Mucosa of gallbladder (tissue), 1 donor: Measurements from ENCODE around the gene EEF1A2. TPM values are rescaled to one million over a fixed set of nuclear protein-coding genes. Genes with fewer than 3 reads are reported as not detected.
"Not testable (repeated sequence)": the region's sequence is repeated elsewhere in the genome, so short reads cannot be mapped to it uniquely, and the experiment has no call there.

Source experiments
- DNase-seq: peaks from one replicate; pipeline ENCODE4 v3.0.0-alpha.2; 2020; ENCODE audit warnings: low spot score
- total RNA-seq: library from RNA; stranded (reverse); gene quantifications from one replicate; pipeline ENCODE4 v1.2.1, GENCODE V29; 2021
- donor health status: DM: no; HTN: no; CAD: no.

The EEF1A2 gene
- total RNA-seq, 1 donor from 2014 or later, result 56.3 TPM

DNA sequence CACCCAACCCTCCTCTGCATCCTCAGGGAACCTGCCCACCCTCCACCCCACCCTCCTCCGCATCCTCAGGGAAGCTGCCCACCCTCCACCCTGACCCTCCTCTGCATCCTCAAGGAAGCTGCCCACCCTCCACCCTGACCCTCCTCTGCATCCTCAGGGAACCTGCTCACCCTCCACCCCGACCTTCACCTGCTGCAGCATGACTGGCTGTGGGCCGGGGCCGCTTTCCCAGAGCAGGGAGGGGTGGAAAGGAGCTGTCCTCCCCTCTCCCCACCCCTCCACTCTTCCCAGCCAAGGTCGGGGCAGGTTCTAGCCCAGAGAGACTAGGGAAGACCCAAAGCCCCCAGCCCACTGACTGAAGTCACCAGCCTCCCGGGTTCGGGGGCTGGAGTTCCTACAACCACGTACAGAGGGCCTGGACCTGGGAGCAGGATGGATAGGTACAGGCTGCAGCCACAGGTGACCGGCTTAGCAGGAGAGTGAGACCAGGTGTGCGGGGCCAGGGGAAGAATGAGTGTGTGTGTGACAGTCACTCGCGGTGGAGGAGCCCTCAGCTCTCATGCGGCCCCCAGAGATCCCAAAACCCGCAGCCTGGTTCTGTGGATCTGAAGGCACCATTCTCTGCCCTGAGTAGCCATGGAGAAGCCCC is 11.6 kb downstream of the EEF1A2 start:
- no peak for DNase-seq

DNA sequence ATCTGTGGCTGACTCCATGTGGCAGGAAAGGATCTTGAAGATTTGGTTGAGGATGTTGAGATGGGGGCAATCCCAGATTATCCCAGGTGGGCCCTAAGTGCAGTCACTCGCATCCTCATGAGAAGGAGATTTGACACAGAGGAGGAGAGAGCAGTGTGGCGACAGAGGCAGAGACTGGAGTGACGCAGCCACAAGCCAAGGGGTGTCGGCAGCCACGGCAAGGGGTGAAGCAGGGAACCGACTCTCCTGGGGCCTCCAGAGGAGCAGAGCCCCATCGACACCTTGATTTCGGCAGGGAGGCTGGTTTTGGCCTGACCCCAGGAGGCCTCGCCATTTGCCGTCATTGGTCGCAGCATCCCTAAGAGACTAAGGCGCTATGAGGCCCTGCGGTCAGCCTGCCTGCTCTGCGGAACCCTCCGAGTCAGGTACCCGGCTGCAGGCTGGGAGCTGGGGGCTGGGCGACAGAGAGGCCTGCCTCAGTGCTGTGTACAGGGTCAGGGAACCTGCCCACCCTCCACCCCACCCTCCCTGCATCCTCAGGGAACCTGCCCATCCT is 12.5 kb downstream of the EEF1A2 start:
- DNase-seq, result no peak

DNA sequence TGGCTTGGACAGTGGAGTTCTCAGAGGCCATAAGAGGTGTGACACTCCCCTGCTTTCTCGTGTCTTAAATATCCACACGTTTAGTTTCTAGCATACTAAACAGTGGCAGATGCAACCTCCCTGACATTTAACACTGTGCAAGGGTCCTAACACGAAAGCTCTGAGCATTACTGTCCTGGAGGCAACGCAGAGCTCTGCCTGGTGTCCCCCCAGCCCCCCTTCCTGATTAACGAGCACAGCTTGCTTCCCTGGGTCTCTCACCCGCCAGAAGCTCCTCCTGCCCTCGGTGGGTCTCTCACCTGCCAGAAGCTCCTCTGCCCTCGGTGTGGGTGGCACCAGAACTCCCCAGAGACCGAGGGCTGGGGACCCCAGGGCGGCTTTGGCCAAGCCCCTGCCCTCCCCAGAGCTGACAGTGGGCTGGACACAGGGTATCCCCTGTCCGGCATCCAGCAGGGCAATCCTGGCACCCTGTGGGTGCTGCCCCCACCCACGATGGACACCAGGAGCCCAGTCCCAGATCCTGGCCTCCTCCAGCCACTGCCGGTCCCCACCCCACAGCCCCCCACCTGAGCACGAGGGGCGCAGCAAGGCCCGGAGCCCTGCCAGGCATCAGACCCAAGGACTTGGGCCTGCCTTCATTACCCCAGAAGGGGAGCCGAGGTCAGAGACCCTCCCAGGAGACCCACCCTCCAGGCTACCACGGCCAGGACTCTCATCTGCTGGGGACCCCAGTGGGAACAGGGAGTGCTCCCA is 14.1 kb downstream of the EEF1A2 start:
- DNase-seq, result no peak

DNA sequence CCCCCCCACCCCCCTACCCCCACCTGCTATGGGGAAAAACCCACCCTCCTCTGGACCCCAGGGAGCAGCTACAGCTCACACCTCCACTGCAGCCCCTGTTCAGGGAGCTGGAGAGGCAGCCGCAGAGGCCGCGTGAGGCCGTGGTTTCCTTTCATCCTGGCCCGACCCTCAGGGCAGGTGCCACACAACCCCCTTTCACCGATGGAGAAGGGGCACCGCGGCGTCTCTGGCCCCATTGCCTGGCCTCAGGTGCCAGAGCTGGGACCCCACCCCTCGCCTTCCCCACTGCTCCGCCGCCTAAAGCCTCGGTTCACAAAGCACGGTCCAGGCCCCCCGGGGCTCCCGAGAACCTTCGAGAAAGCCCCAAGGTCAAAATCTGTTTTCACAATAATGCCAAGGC is 14.6 kb downstream of the EEF1A2 start:
- DNase-seq, result no peak

DNA sequence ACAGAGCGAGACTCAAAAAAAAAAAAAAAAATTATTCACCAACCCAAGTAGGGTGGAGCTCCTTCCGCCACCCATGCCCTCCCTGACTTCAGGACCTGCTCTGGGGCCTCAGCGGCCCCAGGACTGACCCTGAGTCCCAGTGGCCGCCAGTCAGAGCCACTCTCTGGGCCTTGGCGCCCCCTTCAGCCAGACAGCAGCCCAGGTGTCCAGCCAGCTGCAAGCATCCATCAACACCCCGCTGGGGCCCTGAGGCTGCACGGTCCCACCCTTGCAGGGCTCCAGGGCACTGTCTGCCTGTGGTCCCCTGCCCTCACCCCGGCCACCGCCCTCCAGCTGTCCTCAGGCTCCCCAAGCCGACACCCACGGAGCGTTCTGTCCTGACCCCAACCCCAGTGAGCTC is 15.0 kb downstream of the EEF1A2 start:
- no peak for DNase-seq

DNA sequence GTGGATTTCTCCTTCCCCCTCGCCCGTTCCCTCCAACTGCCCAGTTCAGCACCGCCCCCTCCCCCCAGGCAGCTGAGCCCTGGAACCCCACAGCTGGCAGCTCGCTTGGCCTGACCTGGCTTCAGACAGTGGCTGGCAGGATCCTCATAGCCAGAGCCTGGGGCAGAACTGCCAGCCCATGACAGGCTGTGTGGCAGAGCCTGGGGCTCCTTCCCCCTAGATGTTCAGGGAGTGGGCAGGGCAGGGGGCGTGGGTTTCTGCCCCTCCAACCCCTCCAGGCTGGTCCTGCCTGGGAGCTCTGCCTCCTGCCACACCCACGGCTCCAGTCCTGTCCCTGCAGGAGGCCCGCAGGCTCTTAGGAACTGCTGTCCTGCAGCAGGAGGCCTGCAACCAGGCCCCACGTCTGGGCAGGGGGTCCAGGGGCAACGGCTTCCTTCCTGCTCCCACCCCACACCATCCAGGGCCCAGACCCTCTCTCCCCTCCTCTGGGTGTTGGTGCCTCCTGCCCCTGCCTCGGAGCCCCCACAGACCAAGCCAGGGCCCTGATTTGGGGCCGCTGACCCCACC is 16.8 kb downstream of the EEF1A2 start:
- DNase-seq, result no peak

DNA sequence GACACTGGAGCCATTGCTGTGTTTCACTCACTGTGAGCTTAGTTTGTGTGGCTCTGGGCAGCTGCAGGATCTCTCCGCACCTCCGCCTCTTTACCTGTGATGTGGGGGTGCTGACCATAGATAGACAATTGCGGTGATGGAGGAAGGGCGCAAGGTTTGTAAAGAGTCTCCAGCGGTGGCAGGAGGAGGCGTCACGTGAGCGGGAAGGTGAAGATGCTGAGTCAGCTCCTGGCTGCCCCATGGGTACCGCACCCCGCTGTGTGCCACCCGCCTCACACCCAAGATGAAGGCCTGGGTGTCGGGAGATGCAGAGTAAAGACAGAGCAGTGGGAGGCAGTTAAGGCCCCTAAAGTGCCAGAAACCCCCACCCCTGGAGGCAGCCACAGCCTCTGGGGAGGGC is 17.4 kb downstream of the EEF1A2 start:
- no peak for DNase-seq

DNA sequence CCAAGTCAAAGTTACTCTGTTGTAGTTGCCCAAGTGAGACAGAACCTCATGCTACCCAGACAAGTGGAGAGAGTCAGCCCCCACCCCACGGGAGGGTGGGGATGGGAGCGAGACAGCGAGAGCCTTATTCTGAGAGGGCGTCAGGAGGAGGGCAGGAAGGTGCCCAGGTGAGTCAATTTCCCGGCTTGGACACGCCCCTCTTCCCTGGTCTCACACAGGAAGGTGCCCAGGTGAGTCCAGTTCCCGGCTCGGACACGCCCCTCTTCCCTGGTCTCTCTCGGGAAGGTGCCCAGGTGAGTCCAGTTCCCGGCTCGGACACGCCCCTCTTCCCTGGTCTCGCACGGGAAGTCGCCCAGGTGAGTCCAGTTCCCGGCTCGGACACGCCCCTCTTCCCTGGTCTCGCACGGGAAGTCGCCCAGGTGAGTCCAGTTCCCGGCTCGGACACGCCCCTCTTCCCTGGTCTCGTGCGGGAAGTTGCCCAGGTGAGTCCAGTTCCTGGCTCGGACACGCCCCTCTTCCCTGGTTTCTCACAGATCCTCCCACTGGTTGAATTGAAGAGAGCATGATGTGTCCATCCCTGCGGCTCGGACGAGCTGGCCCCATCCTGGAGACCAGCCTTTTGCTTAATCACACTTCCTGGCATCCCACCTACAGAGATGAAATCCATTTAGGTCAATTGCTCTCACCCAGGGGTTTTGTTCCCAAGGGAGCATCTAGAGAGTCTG is 19.0 kb downstream of the EEF1A2 start:
- DNase-seq, result not testable (repeated sequence)

DNA sequence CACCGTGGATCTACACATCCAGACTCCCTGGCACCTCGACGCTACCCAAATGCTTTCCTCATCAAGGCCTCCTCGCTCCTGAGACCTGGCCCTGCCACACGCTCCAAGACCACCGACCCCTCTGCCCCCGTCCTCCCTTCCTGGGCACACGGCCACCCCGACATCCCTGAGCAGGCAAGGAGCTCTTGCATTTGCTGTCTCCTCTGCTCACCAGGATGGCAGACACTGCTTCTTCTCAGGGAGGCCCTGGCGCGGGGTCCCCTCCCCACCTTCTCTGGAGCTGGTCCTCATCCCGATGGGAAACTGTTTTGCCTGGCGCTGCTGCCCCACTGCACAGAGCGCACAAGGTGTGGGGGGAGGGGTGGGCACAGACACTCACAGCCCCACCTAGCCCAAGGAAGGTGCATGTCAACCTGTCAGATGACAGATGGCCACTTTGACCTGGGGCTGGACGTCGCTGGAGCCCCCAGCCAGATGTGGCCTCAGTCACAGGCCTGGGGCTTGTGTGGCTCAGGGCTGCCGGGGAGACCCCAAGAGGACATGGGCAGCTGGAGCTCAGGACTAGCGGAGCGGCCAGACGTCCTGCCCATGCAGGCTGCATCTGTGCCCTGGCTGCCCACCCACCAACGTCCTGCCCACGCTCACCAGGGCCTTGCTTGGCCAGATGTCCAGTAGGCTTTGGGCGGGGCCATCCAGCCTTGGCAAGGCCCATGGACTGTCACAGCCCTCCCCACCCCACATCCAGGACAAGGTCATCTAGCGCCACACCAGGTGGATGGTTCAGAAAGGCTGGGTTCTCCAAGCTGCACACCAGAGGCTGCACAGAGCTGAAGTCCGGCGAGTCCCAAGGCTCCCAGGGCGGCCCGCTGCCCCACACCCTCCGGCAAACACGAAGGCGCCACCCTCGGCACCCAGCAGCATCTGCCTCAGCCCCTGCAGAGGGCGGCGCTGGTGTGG is 20.3 kb downstream of the EEF1A2 start:
- no peak for DNase-seq

DNA sequence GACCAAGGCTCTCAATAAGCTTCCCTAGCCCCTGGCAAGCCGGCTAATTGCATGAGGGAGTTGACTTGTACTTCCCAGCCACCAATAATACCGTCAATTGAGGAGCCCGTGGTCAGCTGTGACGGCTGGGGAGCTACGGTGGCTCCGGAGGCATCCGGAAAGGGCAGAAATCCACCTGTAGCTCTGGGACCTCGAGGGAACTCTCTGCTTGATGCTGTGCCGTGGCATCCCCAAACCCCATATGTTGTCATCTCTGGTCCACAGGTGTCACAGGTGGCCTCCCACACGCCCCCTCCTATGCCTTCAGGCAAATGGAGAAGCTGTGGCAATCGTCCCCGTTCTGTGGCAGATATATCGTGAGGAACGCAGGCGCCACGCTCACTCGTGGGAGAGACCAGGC is 20.9 kb downstream of the EEF1A2 start:
- no peak for DNase-seq

DNA sequence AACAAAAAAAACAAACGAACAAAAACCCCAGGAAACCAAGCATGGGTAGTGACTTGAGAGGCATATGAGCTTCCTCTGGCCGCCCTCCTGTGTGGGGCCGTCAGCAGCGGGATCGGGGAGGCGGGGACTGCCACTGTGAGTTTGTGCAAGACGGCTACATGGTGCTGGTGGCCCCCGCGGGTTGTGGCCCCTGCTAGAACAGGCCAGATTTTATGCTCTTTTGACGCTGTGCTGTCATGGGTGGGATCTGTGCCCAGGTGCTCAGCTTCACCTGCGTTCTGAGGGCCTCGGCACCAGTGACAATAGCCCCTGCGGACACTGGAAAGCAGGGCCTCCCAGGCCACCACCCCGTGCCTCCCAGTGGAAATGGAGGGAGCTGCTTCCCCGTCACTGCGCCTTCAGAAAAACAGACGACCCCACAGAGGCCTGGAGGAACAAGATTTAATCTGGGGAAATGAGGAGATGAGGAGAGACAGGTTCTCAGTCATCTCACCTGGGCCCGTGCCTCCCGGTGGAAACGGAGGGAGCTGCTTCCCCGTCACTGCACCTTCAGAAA is 21.7 kb downstream of the EEF1A2 start:
- no peak for DNase-seq

DNA sequence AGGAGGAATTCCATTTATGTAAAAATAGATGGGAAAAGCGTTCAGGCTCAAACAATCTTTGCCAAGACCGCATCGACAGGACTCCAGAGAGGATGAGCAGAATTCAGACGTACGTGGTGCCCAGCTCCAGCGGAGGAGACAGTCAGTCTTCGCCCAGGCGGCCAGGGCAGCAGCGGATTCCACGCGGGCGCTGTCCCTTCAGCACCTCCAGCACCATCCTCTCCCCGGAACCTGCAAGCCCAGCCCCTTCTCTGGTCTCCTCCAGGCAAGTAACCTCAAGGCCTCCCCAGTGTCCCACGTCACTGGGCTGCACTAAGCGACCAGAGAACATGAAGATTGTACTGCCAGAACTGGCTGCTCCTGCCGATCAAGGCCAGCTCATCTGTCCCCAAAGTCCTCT is 23.7 kb downstream of the EEF1A2 start:
- DNase-seq, result no peak

DNA sequence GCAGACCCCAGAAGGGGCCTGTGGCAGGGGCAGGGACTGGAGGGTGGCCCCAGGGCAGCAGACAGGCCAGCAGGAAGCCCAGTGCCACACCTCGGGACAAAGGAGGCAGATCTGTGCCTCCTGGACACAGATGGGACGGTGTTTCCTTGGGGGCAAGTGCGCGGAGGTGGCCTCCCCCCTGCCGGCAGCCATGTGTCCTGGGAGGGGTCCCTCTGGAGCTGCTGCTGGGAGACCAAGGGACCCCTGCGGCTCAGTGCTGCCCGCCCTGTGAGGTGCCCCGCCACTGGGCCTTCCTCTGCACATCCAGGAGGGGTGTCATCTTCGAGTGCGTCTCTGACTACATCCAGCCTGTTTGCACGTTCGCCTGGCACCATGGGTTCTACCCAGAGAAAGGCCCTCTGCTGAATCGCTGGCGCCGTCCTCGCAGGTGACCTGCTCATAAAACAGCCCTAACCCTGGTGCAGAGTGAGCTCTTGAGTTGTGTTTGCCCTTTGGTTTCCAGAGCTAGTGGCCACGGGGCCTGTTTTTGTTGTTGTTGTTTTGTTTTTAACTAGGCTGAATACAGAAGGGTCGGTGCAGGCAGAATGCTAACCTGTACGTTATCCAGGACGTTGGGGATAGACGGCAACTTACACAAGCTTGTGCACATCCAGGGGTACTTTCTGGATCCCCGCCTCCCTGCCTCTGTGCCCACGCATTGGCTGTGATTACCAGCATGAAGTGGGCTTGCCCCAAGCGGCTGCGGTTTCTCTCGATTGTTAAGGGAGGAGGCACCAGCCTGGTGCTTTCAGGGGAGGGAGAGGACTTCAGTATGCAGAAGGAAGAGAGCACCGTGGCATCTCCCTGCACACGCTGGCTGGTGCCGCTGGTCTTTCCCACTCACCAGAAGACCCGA is 25.1 kb downstream of the EEF1A2 start:
- DNase-seq, result no peak

DNA sequence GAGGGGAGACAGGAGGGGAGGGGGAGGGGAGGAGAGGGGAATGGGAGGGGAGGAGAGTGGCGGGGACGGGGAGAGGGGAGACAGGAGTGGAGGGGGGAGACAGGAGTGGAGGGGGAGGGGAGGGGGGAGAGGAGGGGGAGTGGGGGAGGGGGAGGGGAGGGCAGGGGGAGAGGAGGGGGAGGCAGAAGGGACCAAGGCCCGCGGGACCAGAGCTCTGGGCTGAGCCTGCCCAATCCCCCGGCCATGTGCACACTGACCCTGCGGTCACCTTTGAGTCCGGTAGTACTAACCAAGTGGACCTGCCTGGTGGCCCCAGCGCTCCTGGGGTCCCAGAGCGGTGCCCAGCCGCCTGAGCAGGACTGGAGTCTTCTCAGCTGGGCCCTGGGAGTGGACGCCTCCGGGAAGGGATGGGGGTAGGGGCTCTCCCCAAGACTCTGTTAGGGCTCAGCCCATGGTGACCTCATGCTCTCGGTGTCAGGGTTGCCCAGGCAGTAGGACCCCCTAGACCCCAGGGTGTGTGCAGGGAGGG is 26.0 kb downstream of the EEF1A2 start:
- DNase-seq, result no peak

DNA sequence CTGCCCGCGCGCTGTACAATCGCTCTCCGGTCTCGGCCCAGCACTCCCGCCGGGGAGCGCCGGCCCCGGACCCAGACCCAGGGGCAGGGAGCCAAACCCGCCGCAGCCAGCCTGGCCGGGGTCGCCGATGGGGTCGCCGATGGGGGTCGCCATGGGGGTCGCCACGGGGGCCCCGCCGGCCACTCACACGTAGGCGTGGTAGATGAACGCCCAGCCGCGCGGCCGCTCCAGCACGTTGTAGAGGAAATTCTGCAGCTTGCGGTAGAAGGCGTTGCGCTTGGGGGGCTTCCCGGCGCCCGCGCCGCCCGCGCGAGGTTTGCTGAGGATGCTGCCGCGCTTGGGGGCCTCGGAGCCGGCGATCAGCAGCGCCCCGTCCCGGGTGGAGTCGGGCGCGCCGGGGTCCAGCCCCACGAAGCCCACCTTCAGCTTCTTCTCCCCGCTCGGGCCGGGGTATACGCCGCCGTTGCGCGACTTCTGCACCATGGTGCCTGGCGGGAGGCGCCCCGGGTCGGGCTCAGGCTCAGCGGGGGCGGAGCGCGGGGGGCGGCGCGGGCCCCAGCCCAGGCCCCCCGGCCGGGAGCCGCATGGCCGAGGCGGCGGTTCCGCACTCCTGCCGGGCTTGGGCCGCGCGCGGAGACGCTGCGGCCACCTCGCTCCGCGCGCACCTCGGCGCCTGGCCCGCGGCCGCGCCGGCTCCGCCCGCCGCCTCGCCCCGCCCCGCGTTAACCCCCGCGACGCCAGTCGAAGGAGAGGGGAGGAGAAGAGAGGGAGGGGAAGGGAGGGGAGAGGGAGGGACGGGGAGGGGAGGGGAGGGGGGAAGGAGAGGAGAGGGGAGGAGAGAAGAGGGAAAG is 26.7 kb downstream of the EEF1A2 start, which contains the start of gene KCNQ2:
KCNQ2 (minus strand) TSS at position 675 of the 851 bp plus-strand sequence; CDS start at position 483, 192 bp downstream.
- DNase-seq, result no peak

DNA sequence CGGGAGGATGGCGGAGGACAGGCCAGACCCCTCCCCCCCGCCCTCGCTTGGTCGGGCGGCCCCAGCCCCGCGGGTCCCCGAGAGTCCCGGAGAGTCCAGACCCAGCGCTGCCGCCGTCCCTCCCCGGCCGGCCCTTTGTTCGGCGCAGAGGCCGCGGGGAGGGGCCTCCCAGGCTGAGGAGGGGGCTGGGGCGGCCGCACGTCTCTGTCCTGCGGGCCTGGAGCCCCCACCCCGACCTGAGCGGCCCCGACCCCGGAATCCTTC is 27.2 kb downstream of the EEF1A2 start:
- DNase-seq, result no peak

DNA sequence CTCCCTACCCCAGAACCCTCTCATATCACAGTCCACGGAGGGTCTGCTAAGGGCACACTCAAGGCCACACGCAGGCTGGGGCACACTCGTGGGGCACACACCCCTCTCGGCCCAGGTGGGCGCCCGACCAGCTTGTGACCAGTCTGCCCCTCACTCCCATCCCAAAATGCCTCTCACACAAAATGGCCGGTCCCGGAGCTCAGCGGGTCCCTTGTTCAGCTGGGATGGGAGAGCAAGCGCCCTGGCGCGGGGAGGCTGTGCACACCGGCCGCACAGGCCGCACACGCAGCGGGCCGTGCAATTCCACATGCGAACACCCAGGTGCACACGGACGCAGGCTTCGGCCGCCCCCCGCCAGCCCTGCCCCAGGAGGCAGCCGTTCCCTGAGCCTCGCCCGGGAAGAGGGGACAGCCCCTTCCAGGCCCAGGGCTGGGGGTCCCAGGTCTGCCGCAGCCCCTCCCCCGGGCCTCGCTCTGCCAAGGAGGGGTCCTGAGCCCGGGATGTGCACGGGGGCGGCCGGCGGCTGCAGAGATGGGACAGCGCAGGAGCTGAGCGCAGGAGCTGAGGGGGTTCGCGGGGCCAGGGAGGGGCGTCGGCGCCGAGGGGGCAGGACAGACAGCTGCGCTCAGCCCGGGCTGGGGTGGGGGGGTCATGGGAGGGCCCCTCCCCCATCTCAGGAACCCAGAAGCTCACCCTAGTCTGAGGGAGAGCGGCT is 27.7 kb downstream of the EEF1A2 start:
- DNase-seq, result no peak

DNA sequence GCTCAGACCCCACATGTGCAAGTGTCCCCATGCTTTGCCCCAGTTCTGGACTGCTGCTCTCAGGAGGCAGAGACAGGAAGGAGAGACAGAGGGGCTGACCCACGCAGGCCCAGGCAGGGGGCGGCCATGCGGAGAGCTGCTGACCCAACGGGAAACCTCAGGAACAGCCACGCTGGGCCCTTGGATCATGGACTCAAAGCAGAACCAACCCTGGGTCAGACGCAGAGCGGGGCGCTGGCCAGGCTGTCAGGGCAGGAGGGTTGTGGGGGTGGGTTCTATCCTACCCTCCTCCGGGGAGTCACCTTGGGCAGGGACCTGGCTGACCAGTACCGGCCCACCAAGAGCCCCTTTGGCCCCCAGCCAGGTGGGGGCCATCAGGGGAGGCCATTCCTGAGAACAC is 28.5 kb downstream of the EEF1A2 start:
- no peak for DNase-seq
